Type B pancreatic cell (in vitro differentiated cells): Measurements from ENCODE around the gene CHRM4. TPM values are rescaled to one million over a fixed set of nuclear protein-coding genes. Genes with fewer than 3 reads are reported as not detected.

ENCODE experiments used
- DNase-seq: peaks from one replicate; pipeline ENCODE4 v3.0.0; 2021; ENCODE audit warnings: mixed read lengths; ENCODE audit not compliant: unreplicated experiment; ENCODE audit errors: extremely low spot score
- H3K27ac Mint-ChIP-seq: 2 replicates; pipeline ENCODE4 v1.8.0; 2021; ENCODE audit warnings: mild to moderate bottlenecking, mixed read lengths
- H3K27me3 Mint-ChIP-seq: 2 replicates; pipeline ENCODE4 v1.8.0; 2021; ENCODE audit warnings: mixed read lengths
- H3K36me3 Mint-ChIP-seq: 2 replicates; pipeline ENCODE4 v1.8.0; 2021; ENCODE audit warnings: mixed read lengths
- H3K4me1 Mint-ChIP-seq: one replicate; pipeline ENCODE4 v1.8.0; 2021; ENCODE audit warnings: mixed read lengths; ENCODE audit not compliant: unreplicated experiment
- H3K4me3 Mint-ChIP-seq: 2 replicates; pipeline ENCODE4 v1.8.0; 2021; ENCODE audit warnings: mild to moderate bottlenecking, mixed read lengths
- H3K9me3 Mint-ChIP-seq: 2 replicates; pipeline ENCODE4 v1.8.0; 2021; ENCODE audit warnings: mixed read lengths
- CTCF ChIP-seq: fragments of 200-600 bp; sonication (generic); conservative IDR thresholded peaks from 2 replicates; pipeline ENCODE4 v1.5.0; 2021; ENCODE audit warnings: antibody characterized with exemption, mild to moderate bottlenecking
- total RNA-seq: library from RNA; stranded (reverse); gene quantifications from 2 replicates; pipeline ENCODE4 v1.2.1, GENCODE V29; 2021; ENCODE audit warnings: low replicate concordance

Gene CHRM4
- total RNA-seq, 1 donor from 2014 or later, result 1.0 TPM

DNA sequence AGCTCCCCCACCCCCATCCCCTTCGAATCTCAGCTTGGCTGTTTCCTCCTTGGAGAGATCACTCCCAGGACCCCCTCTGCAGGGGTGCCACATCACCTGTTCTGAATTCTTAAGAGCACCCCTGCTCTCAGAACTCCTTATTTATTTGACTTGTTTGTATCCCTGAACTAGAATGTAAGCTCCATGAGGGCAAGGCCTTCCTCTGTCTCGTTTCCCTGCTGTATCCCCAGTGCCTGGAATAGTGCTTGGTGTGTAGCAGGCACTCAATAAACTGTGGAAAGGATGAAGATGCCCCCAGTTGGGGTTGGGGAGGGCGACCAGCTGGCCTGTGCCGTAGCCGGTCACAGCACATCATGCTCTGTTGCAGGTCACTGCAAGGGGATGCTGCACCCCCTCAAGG lies 13.7 kb downstream of the CHRM4 start:
- Mint-ChIP-seq H3K4me3 (no peak overlapping the region), H3K27me3 (no peaks in the 10 kb centered on the region), H3K36me3 (peaks cover 5% of the 10 kb centered on the region), H3K4me1 (peaks cover 3% of the 10 kb centered on the region), H3K27ac (no peak overlapping the region), H3K9me3 (no peaks in the 10 kb centered on the region)
- no peak for TF ChIP-seq CTCF
- DNase-seq, result no peak

GRCh38 chr11:46377290-46377689 lies 14.3 kb downstream of the CHRM4 start:
- no peak overlapping the region for H3K4me3 Mint-ChIP-seq
- no peak for TF ChIP-seq CTCF
- no peak overlapping the region for H3K27ac Mint-ChIP-seq

GRCh38 chr11:46376258-46377050 lies 15.1 kb downstream of the CHRM4 start:
- Mint-ChIP-seq H3K27ac (no peak overlapping the region), H3K9me3 (no peaks in the 10 kb centered on the region), H3K4me3 (no peak overlapping the region), H3K4me1 (peaks cover 3% of the 10 kb centered on the region), H3K36me3 (peaks cover 5% of the 10 kb centered on the region), H3K27me3 (no peaks in the 10 kb centered on the region)
- DNase-seq, result no peak
- TF ChIP-seq CTCF, result no peak

More at GRCh38 chr11:46377290-46377689, 14.3 kb downstream of the CHRM4 start:
- Mint-ChIP-seq H3K4me1 (peaks cover 3% of the 10 kb centered on the region), H3K36me3 (peaks cover 5% of the 10 kb centered on the region), H3K9me3 (no peaks in the 10 kb centered on the region), H3K27me3 (no peaks in the 10 kb centered on the region)
- DNase-seq, result no peak

GRCh38 chr11:46375392-46376101 lies 16.0 kb downstream of the CHRM4 start:
- TF ChIP-seq CTCF, result no peak
- H3K36me3 Mint-ChIP-seq, result peaks cover 5% of the 10 kb centered on the region
- DNase-seq, result no peak
- H3K9me3 Mint-ChIP-seq, result no peaks in the 10 kb centered on the region
- H3K4me1 Mint-ChIP-seq, result peaks cover 3% of the 10 kb centered on the region
- no peak overlapping the region for H3K4me3 Mint-ChIP-seq
- no peak overlapping the region for H3K27ac Mint-ChIP-seq
- H3K27me3 Mint-ChIP-seq, result no peaks in the 10 kb centered on the region

- H3K4me3 Mint-ChIP-seq, result no peak overlapping the region
- no peaks in the 10 kb centered on the region for H3K9me3 Mint-ChIP-seq
Measured at GRCh38 chr11:46374815-46375214, 16.8 kb downstream of the CHRM4 start.

More at GRCh38 chr11:46374815-46375214, 16.8 kb downstream of the CHRM4 start:
- Mint-ChIP-seq H3K27me3 (no peaks in the 10 kb centered on the region), H3K27ac (no peak overlapping the region), H3K36me3 (peaks cover 5% of the 10 kb centered on the region), H3K4me1 (peaks cover 7% of the 10 kb centered on the region)
- no peak for TF ChIP-seq CTCF
- no peak for DNase-seq
